ENCODE measurements around the gene PRDX2. TPM values are rescaled to one million over a fixed set of nuclear protein-coding genes. Genes with fewer than 3 reads are reported as not detected.

The PRDX2 gene
- total and polyA plus RNA-seq, 5 donors from 2014 or later = 74.0 to 380 (median 338) TPM

- Histone ChIP-seq H3K9me3 (ENCODE audit: control insufficient read depth in 2 of 2, low read length in 2 of 2) (no peaks in the 10 kb centered on the region), H3K27ac (ENCODE audit: insufficient read depth, low read length, poor library complexity, severe bottlenecking) (no peak overlapping the region), H3K4me3 (ENCODE audit: low read depth, low read length) (no peak overlapping the region), H3K27me3 (ENCODE audit: control insufficient read depth, insufficient read depth, low read length) (peaks cover 30% of the 10 kb centered on the region), H3K4me1 (ENCODE audit: control insufficient read depth, insufficient read depth, low read length, poor library complexity, severe bottlenecking) (peaks cover 30% of the 10 kb centered on the region), H3K36me3 (ENCODE audit: control insufficient read depth, insufficient read depth, low read length) (no peaks in the 10 kb centered on the region)
- Mint-ChIP-seq H3K27me3 (peaks cover 84% of the 10 kb centered on the region), H3K9me3 (peaks cover 0 to 9% (median 0%) of the 10 kb centered on the region in 7 donors), H3K36me3 (no peaks in the 10 kb centered on the region), H3K4me1 (peaks cover 0 to 45% (median 22%) of the 10 kb centered on the region in 4 donors), H3K4me3 (peak overlapping the region in 2 of 4 donors; percentile 29 to 35), H3K27ac (no peak overlapping the region)
- no peak for ATAC-seq (ENCODE audit: low read depth in 2 of 2)
- DNase-seq = peak in 2 of 3 donors; percentile 18 to 48
Measured at GRCh38 chr19:12840091-12841079, 38.8 kb upstream of the PRDX2 start.

GRCh38 chr19:12838886-12839756 lies 37.5 kb upstream of the PRDX2 start:
- Mint-ChIP-seq H3K4me3 (peak overlapping the region; percentile 44 to 73 (median 67)), H3K27ac (no peak overlapping the region), H3K9me3 (peaks cover 0 to 9% (median 0%) of the 10 kb centered on the region in 7 donors), H3K36me3 (no peaks in the 10 kb centered on the region), H3K27me3 (peaks cover 86% of the 10 kb centered on the region), H3K4me1 (peaks cover 0 to 53% (median 24%) of the 10 kb centered on the region in 4 donors)
- ATAC-seq (ENCODE audit: low read depth in 2 of 2) (peak; percentile 44 to 47), DNase-seq (peak in 2 of 3 donors; percentile 38 to 63)
- peaks cover 35% of the 10 kb centered on the region for H3K4me1 ChIP-seq (ENCODE audit: control insufficient read depth, insufficient read depth, low read length, poor library complexity, severe bottlenecking)
- no peaks in the 10 kb centered on the region for H3K36me3 ChIP-seq (ENCODE audit: control insufficient read depth, insufficient read depth, low read length)
- H3K9me3 ChIP-seq (ENCODE audit: control insufficient read depth in 2 of 2, low read length in 2 of 2) = no peaks in the 10 kb centered on the region
- no peak overlapping the region for H3K27ac ChIP-seq (ENCODE audit: insufficient read depth, low read length, poor library complexity, severe bottlenecking)
- H3K27me3 ChIP-seq (ENCODE audit: control insufficient read depth, insufficient read depth, low read length) = peaks cover 38% of the 10 kb centered on the region
- no peak overlapping the region for H3K4me3 ChIP-seq (ENCODE audit: low read depth, low read length)

- Histone ChIP-seq H3K4me3 (ENCODE audit: low read depth, low read length) (no peak within 1 kb of the TSS), H3K9me3 (ENCODE audit: control insufficient read depth in 2 of 2, low read length in 2 of 2) (no peaks in the 10 kb centered on the region), H3K27ac (ENCODE audit: insufficient read depth, low read length, poor library complexity, severe bottlenecking) (no peak within 1 kb of the TSS), H3K4me1 (ENCODE audit: control insufficient read depth, insufficient read depth, low read length, poor library complexity, severe bottlenecking) (peaks cover 41% of the 10 kb centered on the region), H3K36me3 (ENCODE audit: control insufficient read depth, insufficient read depth, low read length) (no peaks in the 10 kb centered on the region), H3K27me3 (ENCODE audit: control insufficient read depth, insufficient read depth, low read length) (peaks cover 39% of the 10 kb centered on the region)
- peaks cover 0 to 9% (median 0%) of the 10 kb centered on the region in 7 donors for H3K9me3 Mint-ChIP-seq
- H3K4me1 Mint-ChIP-seq = peaks cover 0 to 54% (median 25%) of the 10 kb centered on the region in 4 donors
- peaks cover 81% of the 10 kb centered on the region for H3K27me3 Mint-ChIP-seq
- ATAC-seq (ENCODE audit: low read depth in 2 of 2) (peak; percentile 59 to 69), DNase-seq (peak; percentile 33 to 59 (median 46))
- peak within 1 kb of the TSS; percentile 67 to 78 (median 70) for H3K4me3 Mint-ChIP-seq
- H3K36me3 Mint-ChIP-seq = no peaks in the 10 kb centered on the region
- peak within 1 kb of the TSS in 1 of 3 donors; percentile 69 for H3K27ac Mint-ChIP-seq
Measured at GRCh38 chr19:12838182-12838885, 36.7 kb upstream of the PRDX2 start, which contains the start of gene MAST1. TSS of gene MAST1 (plus strand) at chr19:12838515. CDS start at chr19:12838573, 58 bp downstream.

GRCh38 chr19:12837225-12837624 lies 35.6 kb upstream of the PRDX2 start:
- Mint-ChIP-seq H3K36me3 (no peaks in the 10 kb centered on the region), H3K27ac (no peak overlapping the region), H3K9me3 (peaks cover 0 to 14% (median 0%) of the 10 kb centered on the region in 7 donors), H3K4me3 (peak overlapping the region; percentile 12 to 60 (median 40)), H3K4me1 (peaks cover 0 to 62% (median 33%) of the 10 kb centered on the region in 4 donors), H3K27me3 (peaks cover 91% of the 10 kb centered on the region)
- peaks cover 45% of the 10 kb centered on the region for H3K4me1 ChIP-seq (ENCODE audit: control insufficient read depth, insufficient read depth, low read length, poor library complexity, severe bottlenecking)
- ATAC-seq (ENCODE audit: low read depth in 2 of 2) = no peak
- H3K4me3 ChIP-seq (ENCODE audit: low read depth, low read length) = no peak overlapping the region
- peaks cover 44% of the 10 kb centered on the region for H3K27me3 ChIP-seq (ENCODE audit: control insufficient read depth, insufficient read depth, low read length)
- no peak overlapping the region for H3K27ac ChIP-seq (ENCODE audit: insufficient read depth, low read length, poor library complexity, severe bottlenecking)
- H3K9me3 ChIP-seq (ENCODE audit: control insufficient read depth in 2 of 2, low read length in 2 of 2) = no peaks in the 10 kb centered on the region
- H3K36me3 ChIP-seq (ENCODE audit: control insufficient read depth, insufficient read depth, low read length) = no peaks in the 10 kb centered on the region
- DNase-seq = no peak

GRCh38 chr19:12836529-12836863 lies 34.9 kb upstream of the PRDX2 start:
- peaks cover 6 to 61% (median 31%) of the 10 kb centered on the region in 4 donors for H3K4me1 Mint-ChIP-seq
- peak overlapping the region in 1 of 4 donors; percentile 47 for H3K4me3 Mint-ChIP-seq
- H3K4me1 ChIP-seq (ENCODE audit: control insufficient read depth, insufficient read depth, low read length, poor library complexity, severe bottlenecking) = peaks cover 43% of the 10 kb centered on the region

GRCh38 chr19:12834976-12835757 lies 33.6 kb upstream of the PRDX2 start:
- Mint-ChIP-seq H3K27me3 (peaks cover 91% of the 10 kb centered on the region), H3K36me3 (no peaks in the 10 kb centered on the region), H3K4me3 (peak overlapping the region; percentile 56 to 74 (median 69)), H3K9me3 (peaks cover 0 to 14% (median 0%) of the 10 kb centered on the region in 7 donors), H3K27ac (no peak overlapping the region), H3K4me1 (peaks cover 6 to 47% (median 26%) of the 10 kb centered on the region in 4 donors)
- Histone ChIP-seq H3K4me1 (ENCODE audit: control insufficient read depth, insufficient read depth, low read length, poor library complexity, severe bottlenecking) (peaks cover 33% of the 10 kb centered on the region), H3K27ac (ENCODE audit: insufficient read depth, low read length, poor library complexity, severe bottlenecking) (no peak overlapping the region), H3K4me3 (ENCODE audit: low read depth, low read length) (no peak overlapping the region), H3K9me3 (ENCODE audit: control insufficient read depth in 2 of 2, low read length in 2 of 2) (no peaks in the 10 kb centered on the region), H3K36me3 (ENCODE audit: control insufficient read depth, insufficient read depth, low read length) (no peaks in the 10 kb centered on the region), H3K27me3 (ENCODE audit: control insufficient read depth, insufficient read depth, low read length) (peaks cover 57% of the 10 kb centered on the region)
- ATAC-seq (ENCODE audit: low read depth in 2 of 2) (peak in 1 of 2 donors; percentile 23), DNase-seq (peak in 2 of 3 donors; percentile 44 to 53)

More at GRCh38 chr19:12836529-12836863, 34.9 kb upstream of the PRDX2 start:
- Histone ChIP-seq H3K9me3 (ENCODE audit: control insufficient read depth in 2 of 2, low read length in 2 of 2) (no peaks in the 10 kb centered on the region), H3K36me3 (ENCODE audit: control insufficient read depth, insufficient read depth, low read length) (no peaks in the 10 kb centered on the region), H3K27ac (ENCODE audit: insufficient read depth, low read length, poor library complexity, severe bottlenecking) (no peak overlapping the region), H3K27me3 (ENCODE audit: control insufficient read depth, insufficient read depth, low read length) (peaks cover 46% of the 10 kb centered on the region), H3K4me3 (ENCODE audit: low read depth, low read length) (no peak overlapping the region)
- Mint-ChIP-seq H3K27ac (no peak overlapping the region), H3K9me3 (peaks cover 0 to 14% (median 0%) of the 10 kb centered on the region in 7 donors), H3K27me3 (peaks cover 91% of the 10 kb centered on the region), H3K36me3 (no peaks in the 10 kb centered on the region)
- no peak for ATAC-seq (ENCODE audit: low read depth in 2 of 2)
- no peak for DNase-seq
